Measurements from ENCODE around the gene MBNL2.
A peak's percentile ranks its signal among the peaks of the same experiment; 100 is the strongest.
"Not testable (repeated sequence)": the region's sequence is repeated elsewhere in the genome, so short reads cannot be mapped to it uniquely, and the experiment has no call there.

Gene MBNL2

GRCh38 chr13:97221989-97222700, at the start of gene MBNL2:
MBNL2 (plus strand) TSS chr13:97222333; CDS start chr13:97276236, 53,903 bp downstream.
- DNase-seq (ENCODE audit: low read depth): peak; percentile 59

DNA sequence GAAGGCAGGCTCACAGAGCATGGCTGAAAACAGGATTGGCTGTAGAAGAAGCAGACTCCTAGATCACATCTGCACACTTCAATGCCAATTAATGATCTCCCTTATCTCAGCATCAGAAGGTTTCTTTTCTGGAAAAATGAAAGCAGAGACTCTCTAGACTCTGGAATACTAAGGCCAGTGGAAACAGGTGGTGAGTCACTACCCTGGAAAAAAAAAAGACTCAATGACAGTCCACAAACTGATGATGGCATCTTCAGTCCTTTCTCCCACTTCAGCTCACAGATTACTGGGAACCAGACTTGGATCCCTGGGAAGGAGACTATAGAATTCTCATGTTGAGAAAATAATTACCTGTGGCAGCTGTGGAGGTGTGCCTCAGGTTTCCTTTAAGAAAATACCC, 47.5 kb upstream of the MBNL2 start:
- DNase-seq (ENCODE audit: low read depth): no peak

- no peak for DNase-seq (ENCODE audit: low read depth)
These were observed 47.1 kb upstream of the MBNL2 start for GRCh38 chr13:97175041-97175440.

DNA sequence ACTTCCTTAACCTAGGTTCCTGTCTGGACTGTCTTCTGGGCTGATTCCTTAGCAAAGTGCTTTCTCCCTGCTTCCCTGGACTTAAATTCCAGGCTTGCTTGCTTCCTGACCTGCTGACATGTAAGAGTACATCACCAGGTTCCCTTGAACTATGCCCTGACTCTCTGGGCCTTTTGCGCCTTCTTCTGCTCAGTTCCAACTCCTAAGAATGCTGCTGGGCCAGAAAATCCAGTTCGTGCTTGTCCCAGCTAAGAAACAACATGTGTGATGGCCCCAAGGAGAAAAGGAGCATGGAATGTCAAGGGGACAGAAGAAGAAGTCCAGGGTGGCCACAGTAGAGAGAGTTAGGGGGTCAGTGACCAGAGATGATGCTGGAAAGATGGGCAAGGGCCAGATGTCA, 42.6 kb upstream of the MBNL2 start:
- DNase-seq (ENCODE audit: low read depth): no peak

DNA sequence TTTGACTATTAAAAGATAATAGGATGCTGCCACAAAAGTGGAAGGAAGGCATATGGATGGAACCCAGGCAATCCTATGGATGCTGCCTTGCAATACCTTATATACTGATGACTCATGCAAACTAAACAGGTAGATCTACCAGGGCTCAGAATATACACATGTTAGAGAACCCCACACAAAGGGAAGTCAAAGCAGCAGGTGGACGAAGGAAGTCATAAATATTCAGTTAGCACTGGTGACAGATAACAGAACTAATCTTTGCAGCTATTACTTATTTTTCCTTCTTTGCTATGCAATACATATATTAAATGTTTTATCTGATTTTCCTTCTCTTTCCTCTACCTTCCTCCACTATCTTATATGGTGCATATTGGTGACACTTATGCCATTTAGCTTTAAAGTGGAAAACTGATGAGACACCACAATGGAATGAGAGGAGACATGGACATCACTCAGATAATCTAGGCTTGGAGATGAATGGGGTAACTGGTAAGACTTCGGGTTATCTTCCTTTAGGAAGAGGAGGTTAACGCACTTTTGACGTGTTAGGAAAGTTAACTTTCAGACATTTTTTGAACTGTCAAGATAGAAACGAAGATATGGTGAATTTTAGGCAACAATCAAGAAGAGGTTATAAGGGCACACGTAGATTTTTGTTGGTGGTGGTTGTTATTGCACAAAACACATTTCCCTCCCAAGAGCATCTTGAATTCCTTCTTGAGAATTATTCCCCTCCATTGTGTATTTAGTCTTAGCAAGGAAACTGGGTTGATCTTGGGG, 39.8 kb upstream of the MBNL2 start:
- DNase-seq (ENCODE audit: low read depth): no peak

- no peak for DNase-seq (ENCODE audit: low read depth)
These were observed 36.8 kb upstream of the MBNL2 start for GRCh38 chr13:97185291-97185690.

- no peak for DNase-seq (ENCODE audit: low read depth)
These were observed 36.4 kb upstream of the MBNL2 start for GRCh38 chr13:97185751-97186150.

DNA sequence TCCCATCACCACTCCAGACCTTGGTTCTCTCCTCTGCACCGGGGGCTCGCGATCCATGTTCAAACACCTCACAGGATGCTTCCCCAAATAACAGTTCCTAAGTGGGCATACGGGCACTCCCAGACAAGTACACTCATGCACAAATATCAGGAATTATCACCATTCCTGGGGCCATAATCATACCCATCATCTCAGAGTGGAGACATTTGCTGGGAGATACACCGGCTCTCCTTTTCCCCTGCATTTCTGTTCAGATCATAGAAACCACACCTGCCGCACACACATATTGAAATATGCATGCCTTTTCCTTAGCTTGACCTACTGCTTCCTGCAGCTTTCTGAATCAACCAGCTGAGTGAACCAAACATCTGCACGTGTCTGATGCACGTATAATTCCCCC, 33.9 kb upstream of the MBNL2 start:
- no peak for DNase-seq (ENCODE audit: low read depth)

DNA sequence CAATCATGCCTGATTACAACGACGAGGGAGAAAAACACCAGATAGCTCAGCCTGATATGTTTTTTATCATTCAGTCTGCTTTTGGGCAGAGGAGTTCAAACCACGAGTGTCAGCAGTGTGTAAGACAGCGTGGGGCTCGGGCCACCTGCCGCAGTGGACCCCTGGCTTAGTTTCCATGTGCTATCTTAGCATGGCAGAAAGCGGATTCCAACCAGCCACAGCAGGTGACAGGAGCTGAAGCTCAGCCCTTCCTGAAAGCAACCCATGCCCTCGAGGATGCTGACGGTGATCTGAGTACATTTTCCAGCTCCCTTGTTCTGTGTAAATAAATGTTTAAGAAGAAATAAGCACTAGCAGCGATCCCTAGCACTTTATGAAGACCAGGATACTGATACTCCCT, 32.2 kb upstream of the MBNL2 start:
- DNase-seq (ENCODE audit: low read depth): no peak

GRCh38 chr13:97191142-97191541, 31.0 kb upstream of the MBNL2 start:
- DNase-seq (ENCODE audit: low read depth): no peak

GRCh38 chr13:97191615-97192014, 30.5 kb upstream of the MBNL2 start:
- DNase-seq (ENCODE audit: low read depth): no peak

DNA sequence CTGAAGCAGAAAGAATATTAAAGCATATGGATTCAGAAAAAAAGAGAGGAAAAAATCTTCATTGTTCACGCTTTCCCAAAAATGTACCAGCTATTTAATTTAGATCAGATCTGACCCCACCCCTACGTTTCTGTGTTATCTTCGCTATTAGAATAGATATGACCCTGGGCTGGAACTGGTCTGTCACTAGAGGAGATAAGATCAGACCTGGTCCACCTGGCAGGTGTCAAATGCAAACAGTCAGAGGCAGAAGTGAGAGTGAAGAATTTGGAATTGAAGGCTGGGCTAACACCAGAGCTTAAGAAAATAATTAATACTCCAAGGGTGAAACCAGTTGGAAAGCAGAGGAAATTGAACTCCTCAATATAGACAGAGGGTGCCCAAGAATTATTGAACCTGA, 30.0 kb upstream of the MBNL2 start:
- no peak for DNase-seq (ENCODE audit: low read depth)

GRCh38 chr13:97193577-97193976, 28.6 kb upstream of the MBNL2 start:
- DNase-seq (ENCODE audit: low read depth): no peak

GRCh38 chr13:97194479-97194878, 27.7 kb upstream of the MBNL2 start:
- no peak for DNase-seq (ENCODE audit: low read depth)

DNA sequence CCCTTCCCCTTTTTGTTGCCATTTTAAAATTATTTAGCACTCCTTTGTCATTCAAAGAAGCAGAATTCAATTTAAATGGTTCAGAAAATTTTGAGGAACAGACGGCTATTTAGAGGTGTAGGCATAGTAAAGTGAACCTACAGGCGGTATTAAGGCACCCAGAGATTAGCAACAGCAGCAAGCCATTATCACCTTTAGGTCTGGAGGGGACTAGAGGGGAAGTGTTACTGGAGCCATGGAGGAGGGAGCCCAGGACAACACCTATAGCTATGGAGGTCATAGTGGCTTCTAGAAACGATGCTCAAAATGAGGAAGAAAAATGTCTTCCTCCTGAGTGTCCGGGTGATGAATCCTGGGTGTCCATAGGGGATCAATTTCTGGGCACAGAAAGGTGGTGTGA, 25.8 kb upstream of the MBNL2 start:
- DNase-seq (ENCODE audit: low read depth): no peak

DNA sequence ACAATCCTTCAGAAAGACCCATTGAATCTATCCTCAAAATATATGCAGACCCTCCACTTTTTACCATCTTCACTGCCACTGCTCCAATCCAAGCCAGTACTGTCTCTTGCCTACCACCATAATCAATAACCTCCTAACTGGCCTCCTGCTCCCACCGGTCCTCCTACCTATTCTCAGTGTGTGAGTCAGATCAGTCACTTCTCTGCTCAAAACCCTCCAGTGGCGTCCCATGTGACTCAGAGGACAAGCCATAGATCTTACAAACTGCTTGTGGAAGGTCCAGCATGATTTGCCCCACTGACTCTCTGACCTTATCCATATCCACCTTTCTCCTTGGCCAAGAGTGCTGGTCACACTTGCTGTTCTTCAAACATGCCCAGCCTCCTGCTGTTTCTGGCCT, 23.4 kb upstream of the MBNL2 start:
- no peak for DNase-seq (ENCODE audit: low read depth)

- DNase-seq (ENCODE audit: low read depth): no peak
These were observed 22.7 kb upstream of the MBNL2 start for GRCh38 chr13:97199451-97199850.

DNA sequence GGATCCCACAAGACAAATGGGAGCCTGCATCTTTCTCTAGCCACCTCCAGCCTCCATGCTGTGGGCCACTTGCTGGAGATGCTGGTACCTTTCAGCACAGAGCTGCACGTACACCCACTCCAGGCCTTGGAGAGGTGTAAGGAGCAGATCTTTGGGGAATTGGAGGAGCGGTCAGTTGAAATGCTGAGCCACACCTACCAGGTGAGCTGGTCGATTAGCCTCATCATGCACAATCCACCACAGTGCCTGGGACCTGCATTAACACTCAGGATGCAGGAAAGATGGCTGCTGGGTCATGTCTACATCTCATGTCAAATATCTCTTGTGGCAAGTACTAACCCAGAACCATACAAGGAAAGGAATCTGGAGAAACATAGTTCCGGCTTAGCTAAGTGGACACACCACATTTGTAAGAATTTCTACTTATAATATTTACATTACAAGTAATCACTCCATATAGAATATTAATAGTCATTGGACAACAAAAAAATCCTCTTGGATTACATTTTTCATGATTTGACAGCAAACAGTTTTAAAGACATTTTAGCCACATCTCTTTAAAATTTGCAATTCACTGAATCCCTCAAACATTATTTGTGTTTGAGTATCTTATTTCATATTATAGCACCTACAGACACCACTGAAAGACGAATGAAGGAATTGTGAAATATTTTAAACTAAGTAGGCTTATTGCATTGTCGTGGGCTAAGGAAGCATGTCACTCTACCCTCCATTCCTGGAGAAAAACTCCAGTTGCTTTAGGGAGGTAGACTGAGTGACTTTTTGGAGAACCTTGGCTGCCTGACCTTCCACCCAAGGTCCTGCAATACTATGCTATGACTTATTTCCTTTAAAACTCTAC, 21.8 kb upstream of the MBNL2 start:
- DNase-seq (ENCODE audit: low read depth): no peak

GRCh38 chr13:97202761-97203160, 19.4 kb upstream of the MBNL2 start:
- DNase-seq (ENCODE audit: low read depth): no peak

DNA sequence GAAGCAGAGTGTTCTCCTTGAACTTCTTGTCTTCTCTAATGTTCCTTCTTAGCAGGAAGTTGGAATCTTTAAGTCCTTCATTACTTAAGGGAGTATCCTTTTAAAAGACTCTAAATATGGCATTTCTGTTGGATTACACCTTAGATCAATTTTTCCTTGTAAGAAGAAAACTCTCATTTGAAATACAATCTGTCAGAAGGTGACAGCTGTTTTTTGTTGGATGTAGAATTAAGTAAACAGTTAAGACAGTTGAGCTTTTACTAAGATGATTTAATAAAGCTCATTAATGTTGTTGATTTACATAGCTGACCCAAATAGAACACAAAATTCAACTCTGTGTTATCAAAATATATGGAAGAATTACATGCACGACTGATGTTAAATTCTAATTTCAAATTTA, 16.7 kb upstream of the MBNL2 start:
- no peak for DNase-seq (ENCODE audit: low read depth)

GRCh38 chr13:97205982-97206381, 16.2 kb upstream of the MBNL2 start:
- no peak for DNase-seq (ENCODE audit: low read depth)

GRCh38 chr13:97207252-97207651, 14.9 kb upstream of the MBNL2 start:
- not testable (repeated sequence) for DNase-seq (ENCODE audit: low read depth)

- DNase-seq (ENCODE audit: low read depth): no peak
These were observed 10.8 kb upstream of the MBNL2 start for GRCh38 chr13:97211300-97211699.

Data from stimulated activated CD8-positive, alpha-beta memory T cell treated with anti-CD3 and anti-CD28 coated beads, Interleukin-7, amount 100 ng/mL, for 24 hours (primary cell).